Measurements from ENCODE around the gene PRSS36.

- no peak for TF ChIP-seq CTCF (conservative IDR thresholded peaks at IDR 0.05)
- TF ChIP-seq ZFX (IDR thresholded peaks at IDR 0.05) = no peak
Measured at GRCh38 chr16:31089199-31089598, 60.7 kb downstream of the PRSS36 start.
